ENCODE data around the gene RYR3.

Gene RYR3

DNA sequence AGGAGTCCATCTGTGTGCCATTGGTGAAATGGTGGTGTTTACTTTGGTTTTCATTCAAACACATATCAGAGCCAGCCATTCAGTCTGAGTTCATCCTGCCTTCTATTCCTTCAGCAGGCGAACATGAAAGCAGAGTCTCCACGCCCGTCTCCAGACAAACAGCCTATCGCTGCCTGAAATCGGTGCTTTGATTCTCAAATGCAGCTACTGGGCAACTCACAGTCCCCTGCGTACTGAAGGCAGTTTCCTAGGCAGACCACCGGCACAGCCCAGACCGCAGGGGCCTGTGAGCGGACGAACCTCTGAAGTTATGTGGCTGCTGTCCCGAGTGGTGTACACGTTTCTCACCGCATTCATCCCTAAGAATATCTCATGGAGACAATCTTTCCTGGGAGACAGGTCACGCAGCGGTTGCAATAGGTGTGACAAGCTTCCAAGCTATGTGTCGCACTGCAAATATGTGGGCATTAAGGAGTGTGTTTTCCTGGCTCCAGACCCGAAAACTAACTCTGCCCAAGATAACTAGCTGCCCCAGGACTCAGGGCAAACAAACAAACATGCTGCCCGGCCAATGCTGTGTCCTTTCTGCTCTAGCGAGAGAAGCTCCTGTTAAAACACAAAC is 16.9 kb upstream of the RYR3 start:
- TF ChIP-seq EZH2phosphoT487 (conservative IDR thresholded peaks at IDR 0.05; ENCODE audit: low read length): no peak
- TF ChIP-seq, protein P1, sequence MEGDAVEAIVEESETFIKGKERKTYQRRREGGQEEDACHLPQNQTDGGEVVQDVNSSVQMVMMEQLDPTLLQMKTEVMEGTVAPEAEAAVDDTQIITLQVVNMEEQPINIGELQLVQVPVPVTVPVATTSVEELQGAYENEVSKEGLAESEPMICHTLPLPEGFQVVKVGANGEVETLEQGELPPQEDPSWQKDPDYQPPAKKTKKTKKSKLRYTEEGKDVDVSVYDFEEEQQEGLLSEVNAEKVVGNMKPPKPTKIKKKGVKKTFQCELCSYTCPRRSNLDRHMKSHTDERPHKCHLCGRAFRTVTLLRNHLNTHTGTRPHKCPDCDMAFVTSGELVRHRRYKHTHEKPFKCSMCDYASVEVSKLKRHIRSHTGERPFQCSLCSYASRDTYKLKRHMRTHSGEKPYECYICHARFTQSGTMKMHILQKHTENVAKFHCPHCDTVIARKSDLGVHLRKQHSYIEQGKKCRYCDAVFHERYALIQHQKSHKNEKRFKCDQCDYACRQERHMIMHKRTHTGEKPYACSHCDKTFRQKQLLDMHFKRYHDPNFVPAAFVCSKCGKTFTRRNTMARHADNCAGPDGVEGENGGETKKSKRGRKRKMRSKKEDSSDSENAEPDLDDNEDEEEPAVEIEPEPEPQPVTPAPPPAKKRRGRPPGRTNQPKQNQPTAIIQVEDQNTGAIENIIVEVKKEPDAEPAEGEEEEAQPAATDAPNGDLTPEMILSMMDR (IDR thresholded peaks at IDR 0.05; ENCODE audit: insufficient read depth, low read length, poor library complexity, severe bottlenecking): no peak
- Histone ChIP-seq H3K9me3 (ENCODE audit: insufficient read depth, low read length) (no peaks in the 10 kb centered on the region), H3K4me3 (ENCODE audit: insufficient read depth, low read length, poor library complexity, severe bottlenecking) (no peak overlapping the region), H3K9ac (ENCODE audit: low read length) (no peak overlapping the region), H3F3A (ENCODE audit: insufficient read depth) (no peaks in the 10 kb centered on the region), H3K36me3 (ENCODE audit: low read length) (no peaks in the 10 kb centered on the region), H3K4me2 (ENCODE audit: low read depth, low read length, poor library complexity, severe bottlenecking) (no peak overlapping the region), H3K27ac (ENCODE audit: low read depth, low read length) (no peak overlapping the region), H3K9me2 (replicated peaks; ENCODE audit: insufficient read depth, low read length) (no peaks in the 10 kb centered on the region), H3K27me3 (ENCODE audit: low read length) (no peaks in the 10 kb centered on the region), H4K20me1 (ENCODE audit: low read depth, low read length) (no peaks in the 10 kb centered on the region), H3K79me2 (ENCODE audit: insufficient read depth, low read length) (no peaks in the 10 kb centered on the region), H2AFZ (ENCODE audit: low read depth, low read length, severe bottlenecking) (no peak overlapping the region)

DNA sequence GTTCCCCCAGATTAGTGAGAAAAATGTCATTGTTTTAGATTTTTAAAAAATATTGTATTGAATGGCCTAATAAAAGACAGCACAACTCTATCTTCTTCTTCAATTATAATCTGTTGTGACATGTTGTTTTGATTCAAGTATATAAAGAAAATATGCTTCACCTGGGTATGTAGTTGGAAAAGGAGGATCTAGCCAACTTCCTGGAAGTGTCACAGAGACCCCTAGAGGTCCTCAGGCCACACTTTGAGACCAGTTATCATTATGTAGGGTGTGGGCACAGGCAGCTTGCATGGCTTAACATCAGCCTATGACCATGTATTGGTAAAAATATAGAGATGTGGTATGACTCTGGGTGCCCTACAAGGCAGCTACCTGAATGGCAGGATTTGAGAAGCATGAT is 14.7 kb upstream of the RYR3 start:
- TF ChIP-seq, protein P1 (IDR thresholded peaks at IDR 0.05; ENCODE audit: insufficient read depth, low read length, poor library complexity, severe bottlenecking): no peak
- TF ChIP-seq EZH2phosphoT487 (conservative IDR thresholded peaks at IDR 0.05; ENCODE audit: low read length): no peak
- H3K9me3 ChIP-seq (ENCODE audit: insufficient read depth, low read length): no peaks in the 10 kb centered on the region
- H3K79me2 ChIP-seq (ENCODE audit: insufficient read depth, low read length): no peaks in the 10 kb centered on the region
- no peak overlapping the region for H3K4me3 ChIP-seq (ENCODE audit: insufficient read depth, low read length, poor library complexity, severe bottlenecking)
- no peaks in the 10 kb centered on the region for H3F3A ChIP-seq (ENCODE audit: insufficient read depth)
- H4K20me1 ChIP-seq (ENCODE audit: low read depth, low read length): no peaks in the 10 kb centered on the region
- H3K4me2 ChIP-seq (ENCODE audit: low read depth, low read length, poor library complexity, severe bottlenecking): no peak overlapping the region
- H3K27me3 ChIP-seq (ENCODE audit: low read length): no peaks in the 10 kb centered on the region
- no peak overlapping the region for H2AFZ ChIP-seq (ENCODE audit: low read depth, low read length, severe bottlenecking)
- no peak overlapping the region for H3K27ac ChIP-seq (ENCODE audit: low read depth, low read length)
- H3K36me3 ChIP-seq (ENCODE audit: low read length): no peaks in the 10 kb centered on the region
- no peaks in the 10 kb centered on the region for H3K9me2 ChIP-seq (replicated peaks; ENCODE audit: insufficient read depth, low read length)
- H3K9ac ChIP-seq (ENCODE audit: low read length): no peak overlapping the region

DNA sequence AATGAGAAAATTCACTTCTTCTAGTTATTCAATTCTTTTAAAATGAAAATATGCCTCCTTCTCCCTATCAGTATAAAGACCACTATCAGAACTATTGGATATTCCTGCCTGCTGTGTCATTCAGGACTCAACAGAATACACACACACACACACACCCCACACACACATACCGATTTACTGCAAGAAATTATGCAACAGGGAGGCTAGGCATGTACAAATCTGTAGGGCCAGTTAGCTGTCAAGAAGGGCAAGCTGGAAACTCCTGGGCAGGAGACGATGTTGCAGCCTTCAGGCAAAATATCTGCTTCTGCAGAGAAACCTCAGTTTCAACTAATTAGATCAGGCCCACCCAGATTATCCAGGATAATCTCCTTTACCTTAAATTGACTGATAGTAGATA is 13.9 kb upstream of the RYR3 start:
- Histone ChIP-seq H3K4me2 (ENCODE audit: low read depth, low read length, poor library complexity, severe bottlenecking) (no peak overlapping the region), H4K20me1 (ENCODE audit: low read depth, low read length) (no peaks in the 10 kb centered on the region), H3K9me2 (replicated peaks; ENCODE audit: insufficient read depth, low read length) (no peaks in the 10 kb centered on the region), H3K27me3 (ENCODE audit: low read length) (no peaks in the 10 kb centered on the region), H3K79me2 (ENCODE audit: insufficient read depth, low read length) (no peaks in the 10 kb centered on the region), H2AFZ (ENCODE audit: low read depth, low read length, severe bottlenecking) (no peak overlapping the region), H3K9me3 (ENCODE audit: insufficient read depth, low read length) (no peaks in the 10 kb centered on the region), H3K9ac (ENCODE audit: low read length) (no peak overlapping the region), H3K4me3 (ENCODE audit: insufficient read depth, low read length, poor library complexity, severe bottlenecking) (no peak overlapping the region), H3K36me3 (ENCODE audit: low read length) (no peaks in the 10 kb centered on the region), H3F3A (ENCODE audit: insufficient read depth) (no peaks in the 10 kb centered on the region), H3K27ac (ENCODE audit: low read depth, low read length) (no peak overlapping the region)
- TF ChIP-seq, protein P1 (IDR thresholded peaks at IDR 0.05; ENCODE audit: insufficient read depth, low read length, poor library complexity, severe bottlenecking): no peak
- TF ChIP-seq EZH2phosphoT487 (conservative IDR thresholded peaks at IDR 0.05; ENCODE audit: low read length): no peak

All from SU-DHL-6 (cell line).